Naive thymus-derived CD4-positive, alpha-beta T cell (primary cell): ENCODE results near the gene MYH3. TPM values are rescaled to one million over a fixed set of nuclear protein-coding genes. Genes with fewer than 3 reads are reported as not detected.

ENCODE experiments used
- ATAC-seq: fragments of 150-1000 bp; cut with Tn5 transposase; 2 replicates; pipeline ENCODE4 v1.10.0; 2021; ENCODE audit warnings: mild to moderate bottlenecking, moderate library complexity
- CTCF ChIA-PET: fragments of 350-600 bp; sonication (Branson Sonifier 250); formaldehyde crosslinking; loops from one replicate; lab custom pipeline; 2021; ENCODE audit warnings: antibody characterized with exemption; lab: Charles Lee
- POLR2A ChIA-PET: fragments of 350-600 bp; sonication (Branson Sonifier 250); formaldehyde crosslinking; loops from one replicate; lab custom pipeline; 2021; ENCODE audit warnings: antibody characterized with exemption, inconsistent platforms; lab: Charles Lee
- DNase-seq, 9 donors: peaks; one replicate each; pipeline versions ENCODE4 v3.0.0 to v3.0.0-alpha.2; 2020 to 2022; ENCODE audit warnings: mixed read lengths in 1 of 9
- H3K27ac ChIP-seq: one replicate; pipeline ENCODE4 v1.7.0; 2013; ENCODE audit warnings: mild to moderate bottlenecking, low read depth, low read length, moderate library complexity
- H3K27me3 ChIP-seq, 2 donors: one replicate each; pipeline ENCODE4 v1.7.0; 2013; ENCODE audit warnings: low read length in 2 of 2, mild to moderate bottlenecking in 2 of 2, moderate library complexity in 2 of 2; ENCODE audit not compliant: control insufficient read depth in 2 of 2, insufficient read depth in 2 of 2
- H3K36me3 ChIP-seq, 3 experiments: 1 replicate in 2 of 3; 2 replicates in 1 of 3; pipeline ENCODE4 v1.7.0; 2013; ENCODE audit warnings: low read length in 3 of 3, mild to moderate bottlenecking in 3 of 3, moderate library complexity in 1 of 3; ENCODE audit not compliant: insufficient read depth in 3 of 3, control insufficient read depth in 2 of 3
- H3K4me1 ChIP-seq, 2 donors: one replicate each; pipeline ENCODE4 v1.7.0; 2013; ENCODE audit warnings: low read length in 2 of 2, mild to moderate bottlenecking in 2 of 2, moderate library complexity in 1 of 2; ENCODE audit not compliant: control insufficient read depth in 2 of 2, insufficient read depth in 2 of 2
- H3K4me3 ChIP-seq: 2 replicates; pipeline ENCODE4 v1.7.0; 2013; ENCODE audit warnings: mild to moderate bottlenecking, low read length
- H3K9me3 ChIP-seq, 3 experiments: 1 replicate in 2 of 3; 2 replicates in 1 of 3; pipeline ENCODE4 v1.7.0; 2013; ENCODE audit warnings: low read length in 3 of 3; ENCODE audit not compliant: control insufficient read depth in 2 of 3
- H3K27ac Mint-ChIP-seq, 9 donors: one replicate each; pipeline ENCODE4 v1.8.0; 2020 to 2022; ENCODE audit warnings: mixed read lengths in 9 of 9, mild to moderate bottlenecking in 8 of 9, moderate library complexity in 5 of 9, inconsistent platforms in 2 of 9
- H3K27me3 Mint-ChIP-seq, 5 donors: one replicate each; pipeline ENCODE4 v1.8.0; 2021 to 2022; ENCODE audit warnings: mixed read lengths in 5 of 5, mild to moderate bottlenecking in 1 of 5
- H3K36me3 Mint-ChIP-seq, 5 donors: one replicate each; pipeline ENCODE4 v1.8.0; 2020 to 2022; ENCODE audit warnings: mixed read lengths in 5 of 5, mild to moderate bottlenecking in 3 of 5, inconsistent platforms in 1 of 5
- H3K4me1 Mint-ChIP-seq, 7 donors: one replicate each; pipeline ENCODE4 v1.8.0; 2020 to 2022; ENCODE audit warnings: mixed read lengths in 7 of 7, mild to moderate bottlenecking in 3 of 7, inconsistent platforms in 1 of 7
- H3K4me3 Mint-ChIP-seq, 10 donors: one replicate each; pipeline ENCODE4 v1.8.0; 2020 to 2022; ENCODE audit warnings: mild to moderate bottlenecking in 10 of 10, mixed read lengths in 10 of 10, moderate library complexity in 6 of 10, inconsistent platforms in 2 of 10
- H3K9me3 Mint-ChIP-seq, 11 donors: one replicate each; pipeline ENCODE4 v1.8.0; 2020 to 2022; ENCODE audit warnings: mixed read lengths in 11 of 11, mild to moderate bottlenecking in 4 of 11, inconsistent platforms in 1 of 11, moderate library complexity in 1 of 11
- intact Hi-C, 2 donors: fragments of 100-400 bp; cut with micrococcal nuclease; formaldehyde crosslinking; loops; one replicate each; pipeline ENCODE4 v1.15.1; 2023
- polyA plus RNA-seq, 2 donors: library from polyadenylated mRNA; unstranded; fragments of 300-500 nt; fragmentation: Illumina TruSeq; gene quantifications; one replicate each; pipeline ENCODE4 v1.2.3, GENCODE V29; 2021
- total RNA-seq, 6 experiments: library from RNA in 5 of 6; stranded (reverse) in 5 of 6; gene quantifications; 1 replicate in 5 of 6; 2 replicates in 1 of 6; pipeline ENCODE4 v1.2.3 and lab custom pipeline; 2021 to 2026

Gene MYH3
- total RNA-seq (10 to 100 TPM in 2 of 5 experiments, 1 to 10 TPM in 3; 5.9 to 20.5 (median 7.6) TPM), polyA plus RNA-seq (1 to 10 TPM in 1 of 2 donors, under 1 TPM in 1; 0.38 to 1.8 TPM), total RNA-seq (lab: John Stamatoyannopoulos, UW) (24.6 reads per million, percentile 55 among the genes with 10 or more reads in this experiment)

GRCh38 chr17:10657148-10657547 lies at the start of gene MYH3:
Gene MYH3, minus strand, starts transcription at chr17:10657309. Its CDS starts 2,245 bp downstream, at chr17:10655064.
- peaks cover 8 to 19% (median 17%) of the 10 kb centered on the region in 7 donors for H3K4me1 Mint-ChIP-seq
- POLR2A ChIA-PET = interaction anchor here (0.6 kb wide), 1 partner anchor 60 kb away, joined by 4 read pairs; no protein-coding TSS in a partner anchor
- no peak within 1 kb of the TSS for H3K27ac Mint-ChIP-seq
- intact Hi-C loops = no loop called here
- DNase-seq = no peak
- peaks cover 0 to 25% (median 4%) of the 10 kb centered on the region in 5 donors for H3K36me3 Mint-ChIP-seq
- CTCF ChIA-PET = interaction anchor here (0.8 kb wide), 1 partner anchor 11 kb away, joined by 3 read pairs; no protein-coding TSS in a partner anchor
- H3K27me3 Mint-ChIP-seq = no peaks in the 10 kb centered on the region
- no peaks in the 10 kb centered on the region for H3K4me1 ChIP-seq
- H3K9me3 ChIP-seq = no peaks in the 10 kb centered on the region
- no peak within 1 kb of the TSS for H3K27ac ChIP-seq
- H3K4me3 ChIP-seq = no peak within 1 kb of the TSS
- no peak within 1 kb of the TSS for H3K4me3 Mint-ChIP-seq
- H3K9me3 Mint-ChIP-seq = no peaks in the 10 kb centered on the region
- H3K36me3 ChIP-seq = peaks cover 0 to 9% (median 0%) of the 10 kb centered on the region in 3 experiments
- H3K27me3 ChIP-seq = no peaks in the 10 kb centered on the region
- no peak for ATAC-seq

DNA sequence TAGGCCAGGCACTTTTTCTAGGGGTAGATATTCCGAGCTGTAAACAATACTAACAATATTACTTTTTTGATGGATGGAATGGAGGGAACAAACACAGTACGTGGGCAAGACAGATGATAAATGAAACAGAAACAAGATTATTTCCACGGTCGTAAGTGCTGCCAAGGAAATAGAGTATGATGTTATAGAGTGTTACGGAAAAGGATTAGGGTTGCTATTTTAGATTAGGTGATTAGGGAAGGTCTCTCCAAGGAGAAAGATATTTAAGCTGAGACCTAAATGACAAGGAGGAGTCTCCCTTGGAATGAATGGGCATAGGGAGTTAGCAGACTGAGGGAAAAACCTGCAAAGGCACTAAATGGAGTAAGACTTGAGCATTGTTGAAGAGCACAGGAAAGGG lies 48.6 kb upstream of the MYH3 start:
- CTCF ChIA-PET = interaction anchor here (1.4 kb wide), 1 partner anchor 31 kb away, joined by 3 read pairs; no protein-coding TSS in a partner anchor
- Histone ChIP-seq H3K27me3 (no peaks in the 10 kb centered on the region), H3K4me1 (peaks cover 13 to 49% of the 10 kb centered on the region in 2 donors), H3K4me3 (no peak overlapping the region), H3K9me3 (no peaks in the 10 kb centered on the region), H3K36me3 (peaks cover 7 to 48% (median 18%) of the 10 kb centered on the region in 3 experiments), H3K27ac (peak overlapping the region; percentile 38)
- POLR2A ChIA-PET = interaction anchor here (1.0 kb wide), 1 partner anchor 25 kb away, joined by 4 read pairs; no protein-coding TSS in a partner anchor
- ATAC-seq (no peak), DNase-seq (no peak)
- peak overlapping the region in 8 of 9 donors; percentile 80 to 99 (median 92) for H3K27ac Mint-ChIP-seq
- no peaks in the 10 kb centered on the region for H3K9me3 Mint-ChIP-seq
- intact Hi-C loops = no loop called here
- H3K36me3 Mint-ChIP-seq = peaks cover 20 to 39% (median 29%) of the 10 kb centered on the region in 5 donors
- H3K27me3 Mint-ChIP-seq = no peaks in the 10 kb centered on the region
- H3K4me1 Mint-ChIP-seq = peaks cover 32 to 87% (median 69%) of the 10 kb centered on the region in 7 donors
- H3K4me3 Mint-ChIP-seq = peak overlapping the region in 9 of 10 donors; percentile 2 to 83 (median 29)

DNA sequence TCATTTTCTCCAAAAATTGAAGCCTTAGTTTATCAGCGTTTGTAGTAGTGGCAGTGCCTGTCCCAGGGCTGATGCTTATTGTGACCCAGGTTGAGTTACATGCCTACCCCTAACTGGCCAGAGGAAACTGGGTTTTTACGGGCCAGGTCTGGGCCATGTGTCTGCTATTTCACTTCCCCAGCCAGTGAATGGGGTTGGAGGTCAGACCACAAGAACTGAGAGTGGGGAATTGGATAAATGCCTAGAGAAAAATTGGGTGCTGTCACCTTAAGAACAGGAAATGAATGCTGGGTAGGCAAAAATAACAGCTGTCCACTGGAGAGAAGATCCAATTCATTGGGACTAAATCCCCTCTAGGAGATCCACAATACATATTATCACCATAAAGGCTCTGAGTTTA lies 45.5 kb upstream of the MYH3 start:
- no peak for DNase-seq
- Histone ChIP-seq H3K4me3 (no peak overlapping the region), H3K9me3 (no peaks in the 10 kb centered on the region), H3K4me1 (peaks cover 29 to 64% of the 10 kb centered on the region in 2 donors), H3K27ac (peak overlapping the region; percentile 63), H3K27me3 (no peaks in the 10 kb centered on the region), H3K36me3 (peaks cover 7 to 22% (median 13%) of the 10 kb centered on the region in 3 experiments)
- H3K36me3 Mint-ChIP-seq = peaks cover 13 to 28% (median 22%) of the 10 kb centered on the region in 5 donors
- H3K9me3 Mint-ChIP-seq = no peaks in the 10 kb centered on the region
- ChIA-PET POLR2A (interaction anchor here (1.1 to 2.2 kb wide), 2 partner anchors 8 to 16 kb away, joined by 4 to 14 read pairs; no protein-coding TSS in a partner anchor), CTCF (no interaction called here)
- ATAC-seq = no peak
- H3K27me3 Mint-ChIP-seq = no peaks in the 10 kb centered on the region
- H3K4me3 Mint-ChIP-seq = peak overlapping the region; percentile 55 to 100 (median 73)
- peaks cover 35 to 84% (median 71%) of the 10 kb centered on the region in 7 donors for H3K4me1 Mint-ChIP-seq
- peak overlapping the region; percentile 63 to 99 (median 91) for H3K27ac Mint-ChIP-seq
- intact Hi-C loops = no loop called here

DNA sequence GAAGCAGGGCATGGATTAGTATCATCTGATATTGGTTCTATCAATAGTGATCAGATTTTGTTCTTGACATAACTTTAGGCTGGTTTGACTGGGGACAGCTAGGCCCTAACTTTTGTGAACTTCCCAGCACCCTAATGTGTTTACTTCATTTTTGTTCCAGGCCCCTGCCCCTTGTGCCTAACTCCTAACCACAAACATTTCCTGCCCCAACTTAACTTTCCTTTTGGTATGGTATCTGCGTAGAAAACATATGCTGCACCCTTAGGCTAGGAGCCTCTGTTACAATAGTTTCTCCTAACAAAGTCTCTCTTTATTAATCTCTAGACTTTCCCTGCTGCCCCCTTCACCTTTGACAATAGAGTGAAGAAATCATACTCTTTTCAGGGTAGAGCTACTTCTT lies 42.7 kb upstream of the MYH3 start:
- peak overlapping the region; percentile 73 for H3K27ac ChIP-seq
- Mint-ChIP-seq H3K4me1 (peaks cover 41 to 80% (median 66%) of the 10 kb centered on the region in 7 donors), H3K36me3 (peaks cover 4 to 16% (median 9%) of the 10 kb centered on the region in 5 donors), H3K27ac (peak overlapping the region; percentile 81 to 99 (median 93)), H3K9me3 (no peaks in the 10 kb centered on the region), H3K4me3 (peak overlapping the region; percentile 67 to 100 (median 80)), H3K27me3 (no peaks in the 10 kb centered on the region)
- ChIA-PET CTCF (interaction anchor here (0.6 to 1.3 kb wide), 4 partner anchors 18 to 145 kb away, joined by 4 to 7 read pairs (median 4); no protein-coding TSS in a partner anchor), POLR2A (interaction anchor here (0.7 to 2.1 kb wide), 12 partner anchors 8 to 1297 kb away, joined by 3 to 11 read pairs (median 3); partner anchors contain the start of genes TMEM220 and ZNF18)
- H3K4me1 ChIP-seq = peaks cover 29 to 59% of the 10 kb centered on the region in 2 donors
- ATAC-seq = peak; percentile 24
- H3K9me3 ChIP-seq = no peaks in the 10 kb centered on the region
- H3K27me3 ChIP-seq = no peaks in the 10 kb centered on the region
- intact Hi-C loops = loop anchor here (2.0 to 10.0 kb wide), 4 partner anchors 15 to 1295 kb away; partner anchors contain the start of genes CFAP52 (in 1 of the 2), STX8 (in 1 of the 2) and ZNF18 (in 1 of the 2)
- peaks cover 2 to 19% (median 2%) of the 10 kb centered on the region in 3 experiments for H3K36me3 ChIP-seq
- DNase-seq = peak in 7 of 9 donors; percentile 62 to 79 (median 75)
- H3K4me3 ChIP-seq = peak overlapping the region; percentile 31

GRCh38 chr17:10698096-10698818 lies 41.1 kb upstream of the MYH3 start:
- no peaks in the 10 kb centered on the region for H3K9me3 ChIP-seq
- H3K4me1 Mint-ChIP-seq = peaks cover 36 to 77% (median 63%) of the 10 kb centered on the region in 7 donors
- peaks cover 3 to 23% (median 16%) of the 10 kb centered on the region in 5 donors for H3K36me3 Mint-ChIP-seq
- no peak for ATAC-seq
- H3K27ac Mint-ChIP-seq = peak overlapping the region; percentile 90 to 99 (median 96)
- no peak for DNase-seq
- ChIA-PET CTCF (no interaction called here), POLR2A (interaction anchor here (1.1 to 2.0 kb wide), 3 partner anchors 12 to 1299 kb away, joined by 3 to 11 read pairs (median 8); partner anchors contain the start of gene ZNF18)
- peak overlapping the region; percentile 83 to 100 (median 95) for H3K4me3 Mint-ChIP-seq
- no peaks in the 10 kb centered on the region for H3K27me3 ChIP-seq
- peaks cover 25 to 45% of the 10 kb centered on the region in 2 donors for H3K4me1 ChIP-seq
- no peaks in the 10 kb centered on the region for H3K9me3 Mint-ChIP-seq
- no peaks in the 10 kb centered on the region for H3K27me3 Mint-ChIP-seq
- H3K36me3 ChIP-seq = peaks cover 0 to 19% (median 0%) of the 10 kb centered on the region in 3 experiments
- intact Hi-C loops = loop anchor here (5.0 to 10.0 kb wide), 3 partner anchors 51 to 1297 kb away; partner anchors contain the start of genes CFAP52 (in 1 of the 2), STX8 (in 1 of the 2) and ZNF18 (in 1 of the 2)
- H3K4me3 ChIP-seq = peak overlapping the region; percentile 95
- peak overlapping the region; percentile 97 for H3K27ac ChIP-seq
